WERI-Rb-1 (cell line): ENCODE measurements around the gene SLC1A3.
"Not testable (repeated sequence)": the region's sequence is repeated elsewhere in the genome, so short reads cannot be mapped to it uniquely, and the experiment has no call there.

Experiments used
- DNase-seq: peaks from one replicate; pipeline ENCODE4 v3.0.0-alpha.2; 2020
- H3K27ac ChIP-seq: fragments of 250-450 bp; sonication (Bioruptor Pico); 2 replicates; pipeline ENCODE4 v1.5.1; 2020; ENCODE audit warnings: mild to moderate bottlenecking, moderate library complexity
- H3K27me3 ChIP-seq: fragments of 250-450 bp; sonication (Bioruptor Pico); 2 replicates; pipeline ENCODE4 v1.5.1; 2021; ENCODE audit warnings: mild to moderate bottlenecking, low read depth, moderate library complexity; ENCODE audit not compliant: insufficient read depth, severe bottlenecking
- H3K36me3 ChIP-seq: fragments of 250-450 bp; sonication (Bioruptor Pico); 2 replicates; pipeline ENCODE4 v1.5.1; 2020; ENCODE audit warnings: mild to moderate bottlenecking, moderate library complexity
- H3K4me3 ChIP-seq: 2 replicates; pipeline ENCODE4 v1.5.1; 2011; ENCODE audit warnings: low read depth, mild to moderate bottlenecking, control low read depth, low read length
- H3K9me3 ChIP-seq: fragments of 250-450 bp; sonication (Bioruptor Pico); 2 replicates; pipeline ENCODE4 v1.5.1; 2021; ENCODE audit warnings: mild to moderate bottlenecking, moderate library complexity; ENCODE audit not compliant: severe bottlenecking
- CTCF ChIP-seq: IDR thresholded peaks from 2 replicates; pipeline ENCODE4 v1.5.1; 2011; ENCODE audit warnings: low read depth, mild to moderate bottlenecking, control low read depth, inconsistent platforms, low read length

The SLC1A3 gene

GRCh38 chr5:36571401-36572042 is 34.9 kb upstream of the SLC1A3 start:
- Histone ChIP-seq H3K27me3 (no peaks in the 10 kb centered on the region), H3K9me3 (no peaks in the 10 kb centered on the region), H3K27ac (no peak overlapping the region), H3K4me3 (no peak overlapping the region), H3K36me3 (no peaks in the 10 kb centered on the region)
- DNase-seq: no peak
- no peak for TF ChIP-seq CTCF

- Histone ChIP-seq H3K9me3 (no peaks in the 10 kb centered on the region), H3K4me3 (no peak overlapping the region), H3K27ac (no peak overlapping the region), H3K36me3 (no peaks in the 10 kb centered on the region), H3K27me3 (no peaks in the 10 kb centered on the region)
- TF ChIP-seq CTCF: no peak
- no peak for DNase-seq
Measured at GRCh38 chr5:36573438-36573837, 33.0 kb upstream of the SLC1A3 start.

DNA sequence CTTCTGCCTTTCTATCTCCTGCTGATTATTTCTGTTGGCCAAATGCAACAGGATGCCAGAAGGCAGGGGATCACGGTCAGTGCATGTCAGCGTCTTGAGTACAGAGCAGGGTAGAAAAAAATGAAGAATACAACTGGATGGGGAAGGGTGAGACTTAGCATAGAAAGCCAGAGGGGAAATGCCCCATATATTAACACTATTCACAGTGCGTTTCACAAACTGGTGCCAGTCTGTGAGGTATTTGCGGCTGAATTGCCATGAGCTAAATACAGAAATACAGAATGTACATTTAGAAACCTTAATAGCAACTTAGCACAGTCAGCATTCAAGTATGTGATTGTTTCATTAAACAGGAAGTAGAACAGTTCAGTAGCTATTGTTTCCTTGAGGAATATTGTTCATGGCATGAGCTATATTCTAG is 31.0 kb upstream of the SLC1A3 start:
- Histone ChIP-seq H3K27me3 (no peaks in the 10 kb centered on the region), H3K36me3 (no peaks in the 10 kb centered on the region), H3K9me3 (no peaks in the 10 kb centered on the region), H3K4me3 (no peak overlapping the region), H3K27ac (no peak overlapping the region)
- DNase-seq: no peak
- TF ChIP-seq CTCF: no peak

DNA sequence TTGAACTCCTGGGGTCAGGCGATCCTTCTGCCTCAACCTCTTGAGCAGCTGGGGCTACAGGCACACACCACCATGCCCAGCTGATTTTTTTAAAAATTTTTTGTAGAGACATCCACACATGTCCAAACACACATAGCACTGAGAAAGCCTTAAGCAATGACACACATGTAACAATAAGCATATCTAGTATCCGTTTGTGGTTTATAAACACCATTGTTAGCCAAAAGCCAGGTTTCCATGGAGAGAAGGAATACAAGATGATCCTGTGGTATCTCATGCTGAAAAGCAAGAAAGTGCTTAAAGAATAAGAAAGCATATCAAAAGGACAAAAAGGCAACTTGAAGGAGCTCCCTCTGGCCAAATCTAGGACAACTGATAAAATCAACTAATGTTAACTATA is 29.7 kb upstream of the SLC1A3 start:
- Histone ChIP-seq H3K4me3 (no peak overlapping the region), H3K27ac (no peak overlapping the region), H3K36me3 (no peaks in the 10 kb centered on the region), H3K9me3 (no peaks in the 10 kb centered on the region), H3K27me3 (no peaks in the 10 kb centered on the region)
- no peak for TF ChIP-seq CTCF
- DNase-seq: no peak

GRCh38 chr5:36579858-36580257 is 26.5 kb upstream of the SLC1A3 start:
- H3K4me3 ChIP-seq, DNase-seq, H3K9me3 ChIP-seq, H3K27ac ChIP-seq, H3K27me3 ChIP-seq, H3K36me3 ChIP-seq: not testable (repeated sequence)

DNA sequence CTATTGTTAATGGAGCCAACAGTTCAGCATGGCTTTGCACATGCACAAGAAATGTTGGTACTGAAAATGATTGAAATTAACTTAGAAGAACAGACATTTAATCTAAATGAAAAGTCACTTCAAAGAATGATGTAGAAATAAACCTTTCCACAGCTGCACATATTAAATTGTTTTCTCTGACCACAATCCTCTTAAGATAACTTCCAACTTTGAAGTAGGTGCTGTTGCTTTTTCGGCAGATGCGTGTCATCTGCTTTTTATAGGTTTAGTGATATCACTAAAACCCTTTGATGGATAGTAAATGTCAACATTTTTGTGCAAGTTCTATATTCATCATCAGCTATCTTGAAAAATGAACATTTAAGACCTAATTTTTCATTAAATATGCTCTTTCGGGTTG is 25.3 kb upstream of the SLC1A3 start:
- Histone ChIP-seq H3K27me3 (no peaks in the 10 kb centered on the region), H3K9me3 (no peaks in the 10 kb centered on the region), H3K27ac (no peak overlapping the region), H3K4me3 (no peak overlapping the region), H3K36me3 (no peaks in the 10 kb centered on the region)
- no peak for TF ChIP-seq CTCF
- DNase-seq: no peak
